Liver (tissue), 9 donors: Measurements from ENCODE around the gene INPP4B. TPM values are rescaled to one million over a fixed set of nuclear protein-coding genes. Genes with fewer than 3 reads are reported as not detected.

Experiments used
- DNase-seq: peaks from one replicate; pipeline ENCODE4 v3.0.0-alpha.2; 2017; ENCODE audit warnings: low spot score
- H3K27ac ChIP-seq, 2 donors: one replicate each; pipeline ENCODE4 v1.7.0; 2013; ENCODE audit warnings: inconsistent platforms in 2 of 2, low read length in 2 of 2, control low read depth in 1 of 2, low read depth in 1 of 2, mild to moderate bottlenecking in 1 of 2
- H3K27me3 ChIP-seq, 4 donors: one replicate each; pipeline versions ENCODE4 v1.6.1 to v1.7.0; 2013; ENCODE audit warnings: low read length in 3 of 4, inconsistent platforms in 1 of 4, mild to moderate bottlenecking in 1 of 4, moderate library complexity in 1 of 4; ENCODE audit not compliant: control insufficient read depth in 4 of 4, insufficient read depth in 4 of 4
- H3K36me3 ChIP-seq, 4 donors: one replicate each; pipeline versions ENCODE4 v1.6.1 to v1.7.0; 2013; ENCODE audit warnings: low read length in 3 of 4, mild to moderate bottlenecking in 3 of 4, low read depth in 1 of 4, moderate library complexity in 1 of 4; ENCODE audit not compliant: control insufficient read depth in 4 of 4, insufficient read depth in 3 of 4
- H3K4me1 ChIP-seq, 4 donors: one replicate each; pipeline versions ENCODE4 v1.6.1 to v1.7.0; 2013; ENCODE audit warnings: low read length in 3 of 4, mild to moderate bottlenecking in 3 of 4, moderate library complexity in 1 of 4; ENCODE audit not compliant: control insufficient read depth in 4 of 4, insufficient read depth in 4 of 4
- H3K4me3 ChIP-seq, 3 donors: one replicate each; pipeline versions ENCODE4 v1.6.1 to v1.7.0; 2013; ENCODE audit warnings: low read length in 3 of 3, control low read depth in 1 of 3, low read depth in 1 of 3, mild to moderate bottlenecking in 1 of 3
- H3K9ac ChIP-seq, 2 donors: one replicate each; pipeline ENCODE4 v1.7.0; 2013; ENCODE audit warnings: low read length in 2 of 2, mild to moderate bottlenecking in 2 of 2, moderate library complexity in 2 of 2, control low read depth in 1 of 2, low read depth in 1 of 2
- H3K9me3 ChIP-seq, 4 donors: one replicate each; pipeline versions ENCODE4 v1.6.1 to v1.7.0; 2013; ENCODE audit warnings: low read length in 3 of 4; ENCODE audit not compliant: control insufficient read depth in 4 of 4
- EGR1 ChIP-seq, 2 donors: IDR thresholded peaks; 2 replicates each; pipeline ENCODE4 v1.6.1; 2016 to 2018; ENCODE audit warnings: antibody characterized with exemption in 2 of 2, low read depth in 2 of 2
- FOXA1 ChIP-seq: IDR thresholded peaks from 2 replicates; pipeline ENCODE4 v1.6.1; 2016; ENCODE audit warnings: antibody characterized with exemption
- FOXA2 ChIP-seq: IDR thresholded peaks from 2 replicates; pipeline ENCODE4 v1.6.1; 2016; ENCODE audit warnings: antibody characterized with exemption
- GABPA ChIP-seq, 2 donors: IDR thresholded peaks in 1 of 2; conservative IDR thresholded peaks in 1 of 2; 2 replicates each; pipeline ENCODE4 v1.6.1; 2016; ENCODE audit warnings: antibody characterized with exemption in 2 of 2, mild to moderate bottlenecking in 1 of 2, moderate library complexity in 1 of 2
- HNF4A ChIP-seq, 2 donors: conservative IDR thresholded peaks; 2 replicates each; pipeline ENCODE4 v1.6.1; 2016; ENCODE audit warnings: antibody characterized with exemption in 2 of 2, mild to moderate bottlenecking in 2 of 2
- JUND ChIP-seq, 2 donors: IDR thresholded peaks; 2 replicates each; pipeline ENCODE4 v1.6.1; 2016; ENCODE audit warnings: antibody characterized with exemption in 2 of 2
- NR2F2 ChIP-seq: IDR thresholded peaks from 2 replicates; pipeline ENCODE4 v1.6.1; 2016; ENCODE audit warnings: antibody characterized with exemption
- RAD21 ChIP-seq, 2 donors: IDR thresholded peaks; 2 replicates each; pipeline ENCODE4 v1.6.1; 2016; ENCODE audit warnings: antibody characterized with exemption in 2 of 2, mild to moderate bottlenecking in 2 of 2
- RXRA ChIP-seq, 2 donors: IDR thresholded peaks; 2 replicates each; pipeline ENCODE4 v1.6.1; 2017 to 2018; ENCODE audit warnings: antibody characterized with exemption in 2 of 2, mild to moderate bottlenecking in 1 of 2
- SP1 ChIP-seq: IDR thresholded peaks from 2 replicates; pipeline ENCODE4 v1.6.1; 2018; ENCODE audit warnings: antibody characterized with exemption, mild to moderate bottlenecking
- TAF1 ChIP-seq: conservative IDR thresholded peaks from 2 replicates; pipeline ENCODE4 v1.6.1; 2016; ENCODE audit warnings: antibody characterized with exemption, mild to moderate bottlenecking
- YY1 ChIP-seq: IDR thresholded peaks from 2 replicates; pipeline ENCODE4 v1.6.1; 2016; ENCODE audit warnings: antibody characterized with exemption, mild to moderate bottlenecking
- WGBS: extraction: QIAGEN DNeasy Blood & Tissue Kit; methylation state at CpG from one replicate; pipeline ENCODE4 v1.1.7; 2013; 5-methylcytosine and 5-hydroxymethylcytosine counted together
- polyA plus RNA-seq, 2 donors: library from polyadenylated mRNA; stranded (reverse) in 1 of 2; unstranded in 1 of 2; fragments of 200-250 nt in 1 of 2; fragments of >200 nt in 1 of 2; fragmentation: Nextera tagmentation in 1 of 2; extraction: Ambion mirVana in 1 of 2; gene quantifications; one replicate each; pipeline versions ENCODE4 v1.2.1 to v1.2.3, GENCODE V29; 2013 to 2015
- total RNA-seq, 2 donors: library from RNA; depleted of rRNA; stranded (reverse); fragments of >200 nt; gene quantifications; one replicate each; pipeline ENCODE4 v1.2.3, GENCODE V29; 2014
- TF ChIP-seq, protein P1 (sequence below): fragments of 150-350 bp; IDR thresholded peaks from 2 replicates; pipeline ENCODE4 v1.5.1; 2017; ENCODE audit warnings: improper control_type of control experiment, low read depth, low read length; ENCODE audit not compliant: missing input control
- TF ChIP-seq, protein P2 (sequence below): IDR thresholded peaks from 2 replicates; pipeline ENCODE4 v1.6.1; 2016; ENCODE audit warnings: antibody characterized with exemption
- TF ChIP-seq, protein P3 (sequence below): IDR thresholded peaks from 2 replicates; pipeline ENCODE4 v1.6.1; 2016; ENCODE audit warnings: antibody characterized with exemption, mild to moderate bottlenecking
- TF ChIP-seq, protein P4 (sequence below): IDR thresholded peaks from 2 replicates; pipeline ENCODE4 v1.6.1; 2016; ENCODE audit warnings: antibody characterized with exemption
- TF ChIP-seq, protein P5 (sequence below): IDR thresholded peaks from 2 replicates; pipeline ENCODE4 v1.6.1; 2016; ENCODE audit warnings: antibody characterized with exemption
- donor health status: healthy.
- donor health status: healthy.
- donor health status: healthy.
- donor health status: healthy.
- donor health status: healthy.

The INPP4B gene
- total and polyA plus RNA-seq, 4 donors: 0.43 to 2.8 (median 1.6) TPM

DNA sequence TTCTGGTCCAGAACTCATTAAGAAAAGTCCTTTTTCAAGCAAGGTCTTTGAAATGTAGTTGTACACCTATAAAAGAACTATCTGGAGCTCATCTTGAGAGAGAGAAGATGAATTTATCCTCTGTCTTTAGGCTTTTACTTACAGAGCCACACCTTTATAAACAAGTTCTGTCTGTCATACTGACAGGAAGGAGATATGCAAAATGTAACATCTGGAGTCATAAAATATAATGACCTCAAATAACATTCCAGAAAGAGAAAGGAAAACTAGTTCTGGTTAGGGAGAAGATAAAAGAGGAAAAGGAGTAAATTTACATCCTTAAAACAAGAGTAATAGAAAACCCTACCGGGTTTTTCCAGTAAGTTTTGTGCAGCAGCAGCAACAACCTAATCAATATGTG, 1.3 kb downstream of the INPP4B start:
- no peak for DNase-seq
- H3K27ac ChIP-seq: no peak overlapping the region
- WGBS: 33% methylated on average over 1 of the region's 1 CpG

More for the DNA sequence above, 1.3 kb downstream of the INPP4B start:
- no peak overlapping the region for H3K9ac ChIP-seq
- peaks cover 0 to 2% (median 0%) of the 10 kb centered on the region in 4 donors for H3K36me3 ChIP-seq
- TF ChIP-seq, protein P1, sequence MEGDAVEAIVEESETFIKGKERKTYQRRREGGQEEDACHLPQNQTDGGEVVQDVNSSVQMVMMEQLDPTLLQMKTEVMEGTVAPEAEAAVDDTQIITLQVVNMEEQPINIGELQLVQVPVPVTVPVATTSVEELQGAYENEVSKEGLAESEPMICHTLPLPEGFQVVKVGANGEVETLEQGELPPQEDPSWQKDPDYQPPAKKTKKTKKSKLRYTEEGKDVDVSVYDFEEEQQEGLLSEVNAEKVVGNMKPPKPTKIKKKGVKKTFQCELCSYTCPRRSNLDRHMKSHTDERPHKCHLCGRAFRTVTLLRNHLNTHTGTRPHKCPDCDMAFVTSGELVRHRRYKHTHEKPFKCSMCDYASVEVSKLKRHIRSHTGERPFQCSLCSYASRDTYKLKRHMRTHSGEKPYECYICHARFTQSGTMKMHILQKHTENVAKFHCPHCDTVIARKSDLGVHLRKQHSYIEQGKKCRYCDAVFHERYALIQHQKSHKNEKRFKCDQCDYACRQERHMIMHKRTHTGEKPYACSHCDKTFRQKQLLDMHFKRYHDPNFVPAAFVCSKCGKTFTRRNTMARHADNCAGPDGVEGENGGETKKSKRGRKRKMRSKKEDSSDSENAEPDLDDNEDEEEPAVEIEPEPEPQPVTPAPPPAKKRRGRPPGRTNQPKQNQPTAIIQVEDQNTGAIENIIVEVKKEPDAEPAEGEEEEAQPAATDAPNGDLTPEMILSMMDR: no peak
- no peak for TF ChIP-seq FOXA2
- TF ChIP-seq RAD21 (IDR thresholded peaks at IDR 0.05): no peak
- TF ChIP-seq FOXA1: no peak
- TF ChIP-seq, protein P2, sequence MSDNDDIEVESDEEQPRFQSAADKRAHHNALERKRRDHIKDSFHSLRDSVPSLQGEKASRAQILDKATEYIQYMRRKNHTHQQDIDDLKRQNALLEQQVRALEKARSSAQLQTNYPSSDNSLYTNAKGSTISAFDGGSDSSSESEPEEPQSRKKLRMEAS: no peak
- TF ChIP-seq, protein P3, sequence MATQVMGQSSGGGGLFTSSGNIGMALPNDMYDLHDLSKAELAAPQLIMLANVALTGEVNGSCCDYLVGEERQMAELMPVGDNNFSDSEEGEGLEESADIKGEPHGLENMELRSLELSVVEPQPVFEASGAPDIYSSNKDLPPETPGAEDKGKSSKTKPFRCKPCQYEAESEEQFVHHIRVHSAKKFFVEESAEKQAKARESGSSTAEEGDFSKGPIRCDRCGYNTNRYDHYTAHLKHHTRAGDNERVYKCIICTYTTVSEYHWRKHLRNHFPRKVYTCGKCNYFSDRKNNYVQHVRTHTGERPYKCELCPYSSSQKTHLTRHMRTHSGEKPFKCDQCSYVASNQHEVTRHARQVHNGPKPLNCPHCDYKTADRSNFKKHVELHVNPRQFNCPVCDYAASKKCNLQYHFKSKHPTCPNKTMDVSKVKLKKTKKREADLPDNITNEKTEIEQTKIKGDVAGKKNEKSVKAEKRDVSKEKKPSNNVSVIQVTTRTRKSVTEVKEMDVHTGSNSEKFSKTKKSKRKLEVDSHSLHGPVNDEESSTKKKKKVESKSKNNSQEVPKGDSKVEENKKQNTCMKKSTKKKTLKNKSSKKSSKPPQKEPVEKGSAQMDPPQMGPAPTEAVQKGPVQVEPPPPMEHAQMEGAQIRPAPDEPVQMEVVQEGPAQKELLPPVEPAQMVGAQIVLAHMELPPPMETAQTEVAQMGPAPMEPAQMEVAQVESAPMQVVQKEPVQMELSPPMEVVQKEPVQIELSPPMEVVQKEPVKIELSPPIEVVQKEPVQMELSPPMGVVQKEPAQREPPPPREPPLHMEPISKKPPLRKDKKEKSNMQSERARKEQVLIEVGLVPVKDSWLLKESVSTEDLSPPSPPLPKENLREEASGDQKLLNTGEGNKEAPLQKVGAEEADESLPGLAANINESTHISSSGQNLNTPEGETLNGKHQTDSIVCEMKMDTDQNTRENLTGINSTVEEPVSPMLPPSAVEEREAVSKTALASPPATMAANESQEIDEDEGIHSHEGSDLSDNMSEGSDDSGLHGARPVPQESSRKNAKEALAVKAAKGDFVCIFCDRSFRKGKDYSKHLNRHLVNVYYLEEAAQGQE: no peak
- TF ChIP-seq SP1: no peak
- no peak for TF ChIP-seq YY1
- no peak for TF ChIP-seq JUND (IDR thresholded peaks at IDR 0.05)
- TF ChIP-seq EGR1 (IDR thresholded peaks at IDR 0.05; ENCODE audit: low read depth in 2 of 2): no peak
- no peak for TF ChIP-seq GABPA (IDR thresholded peaks at IDR 0.05 in 1 of 2, conservative IDR thresholded peaks at IDR 0.05 in 1 of 2)
- no peak for TF ChIP-seq RXRA (IDR thresholded peaks at IDR 0.05)
- TF ChIP-seq HNF4A (conservative IDR thresholded peaks at IDR 0.05): no peak
- no peak for TF ChIP-seq NR2F2
- no peak for TF ChIP-seq TAF1
- TF ChIP-seq, protein P4, sequence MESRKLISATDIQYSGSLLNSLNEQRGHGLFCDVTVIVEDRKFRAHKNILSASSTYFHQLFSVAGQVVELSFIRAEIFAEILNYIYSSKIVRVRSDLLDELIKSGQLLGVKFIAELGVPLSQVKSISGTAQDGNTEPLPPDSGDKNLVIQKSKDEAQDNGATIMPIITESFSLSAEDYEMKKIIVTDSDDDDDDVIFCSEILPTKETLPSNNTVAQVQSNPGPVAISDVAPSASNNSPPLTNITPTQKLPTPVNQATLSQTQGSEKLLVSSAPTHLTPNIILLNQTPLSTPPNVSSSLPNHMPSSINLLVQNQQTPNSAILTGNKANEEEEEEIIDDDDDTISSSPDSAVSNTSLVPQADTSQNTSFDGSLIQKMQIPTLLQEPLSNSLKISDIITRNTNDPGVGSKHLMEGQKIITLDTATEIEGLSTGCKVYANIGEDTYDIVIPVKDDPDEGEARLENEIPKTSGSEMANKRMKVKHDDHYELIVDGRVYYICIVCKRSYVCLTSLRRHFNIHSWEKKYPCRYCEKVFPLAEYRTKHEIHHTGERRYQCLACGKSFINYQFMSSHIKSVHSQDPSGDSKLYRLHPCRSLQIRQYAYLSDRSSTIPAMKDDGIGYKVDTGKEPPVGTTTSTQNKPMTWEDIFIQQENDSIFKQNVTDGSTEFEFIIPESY: no peak
- TF ChIP-seq, protein P5, sequence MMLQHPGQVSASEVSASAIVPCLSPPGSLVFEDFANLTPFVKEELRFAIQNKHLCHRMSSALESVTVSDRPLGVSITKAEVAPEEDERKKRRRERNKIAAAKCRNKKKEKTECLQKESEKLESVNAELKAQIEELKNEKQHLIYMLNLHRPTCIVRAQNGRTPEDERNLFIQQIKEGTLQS: no peak
- H3K4me3 ChIP-seq: no peak overlapping the region
- peaks cover 0 to 16% (median 4%) of the 10 kb centered on the region in 4 donors for H3K27me3 ChIP-seq
- H3K9me3 ChIP-seq: no peaks in the 10 kb centered on the region
- peaks cover 3 to 22% (median 13%) of the 10 kb centered on the region in 4 donors for H3K4me1 ChIP-seq
